Left kidney (tissue), 2 donors: ENCODE data around the gene BOLA3. TPM values are rescaled to one million over a fixed set of nuclear protein-coding genes. Genes with fewer than 3 reads are reported as not detected.
"Not testable (repeated sequence)": the region's sequence is repeated elsewhere in the genome, so short reads cannot be mapped to it uniquely, and the experiment has no call there.

Experiments
- DNase-seq: peaks from one replicate; pipeline ENCODE4 v3.0.0-alpha.2; 2013
- polyA plus RNA-seq: library from polyadenylated mRNA; unstranded; fragments of 120-200 nt; gene quantifications from one replicate; pipeline ENCODE4 v1.2.1, GENCODE V29; 2013; ENCODE audit not compliant: insufficient read length

Gene BOLA3
- polyA plus RNA-seq, 1 donor: 25.8 TPM

- DNase-seq: no peak
These were observed 5.2 kb upstream of the BOLA3 start for GRCh38 chr2:74152954-74153353.

- no peak for DNase-seq
These were observed 2.0 kb upstream of the BOLA3 start for GRCh38 chr2:74149570-74150319.

DNA sequence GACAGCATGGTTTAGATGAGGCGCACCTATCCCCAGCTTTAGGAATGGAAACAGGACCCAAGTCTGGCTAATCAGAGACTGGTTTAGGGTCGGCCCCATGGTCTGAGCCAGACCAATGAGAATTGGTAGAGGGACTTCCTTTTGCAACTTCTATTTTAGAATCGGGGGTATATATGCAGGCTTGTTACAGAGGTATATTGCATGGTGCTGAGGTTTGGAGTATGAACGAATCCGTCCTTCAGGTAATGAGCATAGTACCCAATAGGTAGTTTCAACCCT is 1.5 kb upstream of the BOLA3 start:
- DNase-seq: no peak

- no peak for DNase-seq
These were observed 940 bp upstream of the BOLA3 start for GRCh38 chr2:74148457-74149246.

DNA sequence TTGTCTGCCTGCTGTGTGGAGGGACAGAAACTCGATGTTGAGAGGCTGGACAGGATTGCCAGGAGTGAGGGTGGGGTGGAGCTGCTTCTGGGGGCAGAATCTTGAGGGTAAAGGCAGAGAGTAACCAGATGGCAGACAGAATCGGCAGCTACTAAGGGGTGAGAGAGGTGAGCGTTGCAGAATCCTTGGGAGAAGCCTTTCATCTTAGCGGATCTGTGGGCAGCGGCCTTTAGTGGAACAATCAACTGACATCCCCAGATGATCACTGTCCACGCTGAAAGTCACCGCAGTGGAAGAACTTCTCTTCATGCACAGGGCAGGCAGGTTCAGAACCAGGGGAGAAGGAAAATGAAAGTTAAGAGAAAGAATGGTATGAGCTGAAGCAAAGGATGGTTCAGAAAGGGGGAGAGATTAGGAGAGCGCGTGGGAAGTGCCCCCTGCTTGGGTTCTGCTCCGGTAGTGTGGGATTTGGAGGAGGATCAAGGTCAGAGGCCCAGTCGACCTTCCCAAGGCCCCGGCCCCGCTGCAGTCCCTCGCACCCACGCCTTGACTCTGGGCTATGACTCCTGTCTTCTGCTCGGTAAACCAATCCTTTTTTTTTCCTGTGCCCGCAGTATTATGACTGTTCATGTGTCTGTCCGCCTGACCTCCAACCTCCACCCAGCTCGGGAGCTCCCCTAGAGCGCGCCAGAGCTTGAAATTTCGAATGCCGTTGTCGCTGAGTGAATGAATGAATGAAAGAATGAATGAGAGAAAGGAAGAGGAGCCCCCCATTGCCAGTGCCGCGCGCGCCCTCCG is 584 bp downstream of the BOLA3 start:
- no peak for DNase-seq

DNA sequence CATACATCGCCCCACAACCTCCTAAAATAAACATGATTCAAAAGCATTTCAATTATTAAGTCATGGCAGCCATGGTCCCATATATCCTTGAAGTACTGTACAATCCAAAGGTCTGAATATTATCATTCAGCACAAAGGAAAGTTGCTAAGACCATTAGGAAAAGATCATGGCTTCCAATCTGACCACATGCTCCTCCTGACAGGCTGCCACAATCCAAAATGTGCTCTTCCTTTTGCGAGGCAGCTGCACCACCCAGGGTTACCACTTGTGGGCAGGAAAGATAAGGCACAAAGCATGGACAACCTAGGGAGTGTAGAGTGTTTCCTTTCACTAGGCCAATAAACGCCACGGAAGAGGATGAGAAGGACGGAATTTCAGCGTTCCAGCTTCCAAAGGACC is 5.4 kb downstream of the BOLA3 start:
- no peak for DNase-seq

DNA sequence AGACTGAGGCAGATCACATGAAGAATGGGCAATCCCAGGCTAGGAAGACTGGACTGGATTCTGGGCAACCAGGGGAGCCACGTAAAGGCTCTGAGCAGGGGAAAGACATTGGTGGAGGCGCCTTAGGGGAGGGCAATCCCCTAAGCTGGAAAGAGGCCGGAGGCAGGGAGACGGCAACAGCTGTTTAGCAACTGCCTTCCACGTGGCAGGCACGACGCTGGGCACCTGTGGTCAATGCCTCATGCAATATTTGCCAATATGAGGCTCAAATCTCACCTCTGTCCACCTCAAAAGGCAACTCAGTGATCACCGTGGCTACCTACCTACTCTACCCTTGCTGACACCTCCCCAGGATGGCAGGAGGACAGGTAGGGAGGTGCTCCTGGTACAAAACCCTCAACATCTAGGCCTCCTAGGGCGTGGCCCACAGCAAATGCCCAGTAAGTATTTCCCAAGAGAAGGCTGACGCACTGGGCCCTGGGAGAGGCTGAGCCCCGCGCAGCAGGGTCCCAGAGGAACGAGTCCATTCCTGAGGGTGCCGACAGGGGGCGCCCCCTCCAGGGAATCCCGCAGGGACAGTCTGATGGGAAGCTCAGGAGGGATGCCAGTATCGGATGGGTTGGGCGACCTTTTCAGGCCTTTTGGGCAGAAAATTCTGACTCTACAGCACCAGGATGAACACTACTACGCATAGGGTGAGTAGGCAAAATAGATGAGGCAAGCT is 8.9 kb downstream of the BOLA3 start:
- DNase-seq: no peak

GRCh38 chr2:74137651-74138599 is 9.8 kb downstream of the BOLA3 start:
- DNase-seq: no peak

DNA sequence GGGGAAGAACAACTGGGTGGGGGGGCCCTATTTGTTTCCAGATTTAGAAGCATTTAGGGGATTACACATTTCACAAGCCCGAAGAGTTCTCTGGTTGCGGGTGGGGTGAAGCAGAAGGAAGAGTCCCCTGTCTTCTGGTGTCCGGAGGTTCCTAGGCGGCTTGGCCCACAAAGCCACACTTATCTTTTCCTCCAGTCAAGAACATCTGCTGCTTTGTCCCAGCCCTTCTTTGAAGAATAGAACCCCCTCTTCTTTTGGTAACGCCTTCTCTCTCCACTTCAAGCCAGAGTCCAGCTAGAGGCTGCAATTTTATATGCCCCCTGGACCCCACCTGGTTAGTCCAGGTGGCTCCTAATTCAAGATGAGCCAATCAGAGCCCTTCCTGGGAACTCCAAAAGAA is 15.8 kb downstream of the BOLA3 start:
- no peak for DNase-seq

DNA sequence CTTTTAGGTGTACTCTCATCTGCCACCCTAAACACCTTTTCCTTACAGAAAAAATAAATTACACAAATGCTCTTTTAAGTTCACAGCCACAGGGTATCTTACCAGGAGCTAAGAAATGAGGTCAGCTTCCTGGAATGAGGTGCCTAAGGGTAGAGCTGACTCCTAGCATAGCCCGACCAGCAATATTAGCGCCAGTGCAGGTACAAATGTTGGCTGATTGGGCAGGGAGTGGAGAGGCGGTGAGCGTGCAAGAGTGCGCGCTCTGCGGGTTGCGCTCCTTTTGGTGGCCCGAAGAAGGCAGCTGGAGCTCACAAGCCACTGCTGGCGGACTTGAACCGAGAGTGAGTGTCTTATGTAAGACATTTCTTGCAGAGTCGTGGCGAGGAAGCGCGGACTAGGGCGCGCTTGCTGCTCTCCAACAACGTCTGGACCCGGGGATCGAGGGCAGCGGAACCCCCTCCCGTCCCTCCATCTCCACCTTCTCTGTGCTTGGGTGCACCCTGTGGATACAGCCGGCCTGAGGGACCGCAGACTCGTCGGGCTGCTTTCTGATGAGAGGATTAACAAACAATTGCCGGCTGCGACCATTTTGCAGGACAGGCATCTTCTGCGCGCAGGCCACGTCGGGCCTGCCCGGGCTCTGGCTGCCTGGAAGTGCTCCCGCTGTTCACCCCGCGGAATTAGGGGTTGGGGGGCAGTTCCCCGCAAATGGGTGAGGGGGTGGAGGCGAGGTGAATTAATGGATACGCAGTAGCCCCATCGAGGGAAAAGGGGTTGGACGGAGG is 17.3 kb downstream of the BOLA3 start:
- DNase-seq: no peak

DNA sequence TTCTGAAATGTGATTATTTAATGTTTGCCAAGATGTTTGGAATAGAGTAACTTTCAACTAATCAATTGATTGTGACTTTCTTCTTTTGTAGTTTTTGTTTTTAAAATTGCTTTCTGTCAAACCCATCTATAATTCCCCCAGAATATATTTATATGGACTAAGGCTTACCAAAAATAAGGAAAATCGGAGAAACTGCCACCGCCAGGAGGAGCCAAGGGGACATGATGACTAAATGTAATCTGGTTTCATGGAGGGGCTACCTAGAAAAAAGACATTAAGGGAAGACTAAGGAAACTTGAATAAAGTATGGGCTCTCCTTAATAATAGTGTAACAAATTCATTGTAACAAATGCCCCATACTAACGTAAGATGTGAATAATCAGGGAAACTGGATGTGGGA is 19.5 kb downstream of the BOLA3 start:
- no peak for DNase-seq

DNA sequence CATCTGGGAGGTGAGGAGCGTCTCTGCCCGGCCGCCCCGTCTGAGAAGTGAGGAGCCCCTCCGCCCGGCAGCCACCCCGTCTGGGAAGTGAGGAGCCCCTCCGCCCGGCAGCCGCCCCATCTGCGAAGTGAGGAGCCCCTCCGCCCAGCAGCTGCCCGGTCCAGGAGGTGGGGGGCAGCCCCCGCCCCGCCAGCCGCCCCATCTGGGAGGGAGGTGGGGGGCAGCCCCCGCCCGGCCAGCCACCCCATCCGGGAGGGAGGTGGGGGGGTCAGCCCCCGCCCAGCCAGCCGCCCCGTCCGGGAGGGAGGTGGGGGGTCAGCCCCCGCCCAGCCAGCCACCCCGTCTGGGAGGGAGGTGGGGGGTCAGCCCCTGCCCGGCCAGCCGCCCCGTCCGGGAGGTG is 23.8 kb downstream of the BOLA3 start:
- not testable (repeated sequence) for DNase-seq

- not testable (repeated sequence) for DNase-seq
These were observed 25.9 kb downstream of the BOLA3 start for GRCh38 chr2:74121846-74122245.

GRCh38 chr2:74119912-74120825 is 27.5 kb downstream of the BOLA3 start:
- peak; percentile 67 for DNase-seq

GRCh38 chr2:74119339-74119738 is 28.4 kb downstream of the BOLA3 start:
- no peak for DNase-seq

GRCh38 chr2:74111380-74111779 is 36.3 kb downstream of the BOLA3 start:
- DNase-seq: no peak

GRCh38 chr2:74110537-74110936 is 37.2 kb downstream of the BOLA3 start:
- no peak for DNase-seq

GRCh38 chr2:74109551-74109950 is 38.2 kb downstream of the BOLA3 start:
- DNase-seq: no peak

DNA sequence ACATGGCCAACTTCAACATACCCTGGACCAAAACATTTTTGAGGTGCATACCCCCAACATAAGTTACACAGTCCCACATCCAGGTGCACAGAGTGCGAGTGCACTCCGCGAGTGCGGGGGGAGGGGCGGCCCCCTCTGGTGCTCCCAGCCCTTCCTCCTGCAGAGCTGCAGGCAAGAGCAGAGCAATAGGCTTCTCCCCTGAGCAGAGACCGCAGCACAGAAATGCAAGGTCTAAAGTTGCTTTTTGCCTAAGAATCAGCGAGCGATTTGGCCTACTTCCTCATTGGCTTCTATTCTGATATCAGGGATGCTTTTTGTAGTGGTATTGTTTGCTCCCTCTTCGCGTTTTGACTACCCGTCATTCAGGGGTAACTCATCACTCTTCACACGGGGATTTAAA is 40.6 kb downstream of the BOLA3 start:
- DNase-seq: no peak
